ENCODE data around the gene PAFAH1B1. TPM values are rescaled to one million over a fixed set of nuclear protein-coding genes. Genes with fewer than 3 reads are reported as not detected.

Gene PAFAH1B1
- total RNA-seq, 4 donors from 2014 or later: 99.2 to 106 (median 105) TPM

DNA sequence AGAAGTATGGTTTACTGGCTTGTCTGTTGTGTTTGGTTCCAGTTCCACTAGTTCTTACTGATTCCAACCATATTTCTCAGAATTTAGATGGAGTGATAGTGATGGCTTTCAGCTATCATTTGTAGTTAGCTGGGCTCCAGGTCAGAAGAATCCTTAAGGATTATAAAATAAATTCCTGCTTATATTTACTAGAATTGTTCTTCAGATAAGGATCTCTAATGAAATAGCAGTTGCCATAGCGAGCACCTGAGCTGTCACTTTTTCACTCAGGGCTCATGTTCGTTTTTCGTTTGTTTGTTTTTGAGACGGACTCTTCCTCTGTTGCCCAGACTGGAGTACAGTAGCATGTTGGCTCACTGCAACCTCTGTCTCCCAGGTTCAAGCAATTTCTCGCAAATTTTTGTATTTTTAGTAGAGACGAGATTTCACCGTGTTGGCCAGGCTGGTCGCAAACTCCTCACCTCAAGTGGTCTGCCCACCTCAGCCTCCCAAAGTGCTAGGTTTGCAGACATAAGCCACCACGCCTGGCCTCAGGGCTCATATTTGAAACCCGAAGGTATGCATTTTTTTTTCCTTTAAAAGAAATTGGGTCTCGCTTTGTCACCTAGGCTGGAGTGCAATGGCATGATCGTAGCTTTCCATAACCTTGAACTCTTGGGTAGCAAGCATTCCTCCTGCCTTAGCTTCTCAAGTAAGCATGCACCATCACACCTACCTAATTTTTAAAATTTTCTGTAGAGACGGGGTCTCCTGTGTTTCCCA, 42.9 kb downstream of the PAFAH1B1 start:
- TF ChIP-seq, protein P1, sequence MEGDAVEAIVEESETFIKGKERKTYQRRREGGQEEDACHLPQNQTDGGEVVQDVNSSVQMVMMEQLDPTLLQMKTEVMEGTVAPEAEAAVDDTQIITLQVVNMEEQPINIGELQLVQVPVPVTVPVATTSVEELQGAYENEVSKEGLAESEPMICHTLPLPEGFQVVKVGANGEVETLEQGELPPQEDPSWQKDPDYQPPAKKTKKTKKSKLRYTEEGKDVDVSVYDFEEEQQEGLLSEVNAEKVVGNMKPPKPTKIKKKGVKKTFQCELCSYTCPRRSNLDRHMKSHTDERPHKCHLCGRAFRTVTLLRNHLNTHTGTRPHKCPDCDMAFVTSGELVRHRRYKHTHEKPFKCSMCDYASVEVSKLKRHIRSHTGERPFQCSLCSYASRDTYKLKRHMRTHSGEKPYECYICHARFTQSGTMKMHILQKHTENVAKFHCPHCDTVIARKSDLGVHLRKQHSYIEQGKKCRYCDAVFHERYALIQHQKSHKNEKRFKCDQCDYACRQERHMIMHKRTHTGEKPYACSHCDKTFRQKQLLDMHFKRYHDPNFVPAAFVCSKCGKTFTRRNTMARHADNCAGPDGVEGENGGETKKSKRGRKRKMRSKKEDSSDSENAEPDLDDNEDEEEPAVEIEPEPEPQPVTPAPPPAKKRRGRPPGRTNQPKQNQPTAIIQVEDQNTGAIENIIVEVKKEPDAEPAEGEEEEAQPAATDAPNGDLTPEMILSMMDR (IDR thresholded peaks at IDR 0.05 in 4 of 5, conservative IDR thresholded peaks at IDR 0.05 in 1 of 5): no peak
- no peak for TF ChIP-seq POLR2A (IDR thresholded peaks at IDR 0.05)
- Histone ChIP-seq H3K4me1 (peaks cover 44 to 57% of the 10 kb centered on the region in 2 donors), H3K27me3 (no peaks in the 10 kb centered on the region), H3K27ac (peak overlapping the region; percentile 79 to 93 (median 92)), H3K9me3 (no peaks in the 10 kb centered on the region), H3K4me3 (no peak overlapping the region), H3K36me3 (peaks cover 0 to 15% of the 10 kb centered on the region in 2 donors)
- no peak for DNase-seq
- intact Hi-C loops (cut with DNase I; ENCODE audit: low total_unique reads) (no loop called here), in situ Hi-C loops (cut with MboI; ENCODE audit: low sequenced_read_pairs in 4 of 4) (no loop called here)
- no peak for ATAC-seq

DNA sequence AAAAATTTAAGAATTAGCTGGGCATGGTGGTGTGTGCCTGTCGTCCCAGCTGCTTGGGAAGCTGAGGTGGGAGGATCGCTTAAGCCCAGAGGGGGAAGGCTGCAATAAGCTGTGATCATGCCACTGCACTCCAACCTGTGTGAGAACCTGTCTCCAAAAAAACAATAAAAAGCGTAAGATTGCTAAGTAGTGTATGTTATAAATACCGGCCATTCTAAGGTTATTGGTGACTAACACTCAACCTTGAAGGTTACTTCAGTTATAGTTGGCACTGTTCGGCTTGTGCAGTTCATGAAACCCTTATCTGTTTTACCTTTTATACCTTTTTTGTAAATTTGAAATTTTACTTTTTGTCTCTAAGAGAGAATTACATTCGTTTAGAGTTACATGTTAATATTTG, 44.0 kb downstream of the PAFAH1B1 start:
- H3K4me3 ChIP-seq: no peak overlapping the region
- TF ChIP-seq, protein P1 (IDR thresholded peaks at IDR 0.05 in 4 of 5, conservative IDR thresholded peaks at IDR 0.05 in 1 of 5): no peak
- no peak for TF ChIP-seq POLR2A (IDR thresholded peaks at IDR 0.05)
- ATAC-seq (no peak), DNase-seq (no peak)
- no peaks in the 10 kb centered on the region for H3K9me3 ChIP-seq
- intact Hi-C loops (cut with DNase I; ENCODE audit: low total_unique reads) (no loop called here), in situ Hi-C loops (cut with MboI; ENCODE audit: low sequenced_read_pairs in 4 of 4) (no loop called here)
- peak overlapping the region; percentile 79 to 93 (median 92) for H3K27ac ChIP-seq
- H3K4me1 ChIP-seq: peaks cover 37 to 46% of the 10 kb centered on the region in 2 donors
- H3K27me3 ChIP-seq: no peaks in the 10 kb centered on the region
- H3K36me3 ChIP-seq: peaks cover 0 to 15% of the 10 kb centered on the region in 2 donors

DNA sequence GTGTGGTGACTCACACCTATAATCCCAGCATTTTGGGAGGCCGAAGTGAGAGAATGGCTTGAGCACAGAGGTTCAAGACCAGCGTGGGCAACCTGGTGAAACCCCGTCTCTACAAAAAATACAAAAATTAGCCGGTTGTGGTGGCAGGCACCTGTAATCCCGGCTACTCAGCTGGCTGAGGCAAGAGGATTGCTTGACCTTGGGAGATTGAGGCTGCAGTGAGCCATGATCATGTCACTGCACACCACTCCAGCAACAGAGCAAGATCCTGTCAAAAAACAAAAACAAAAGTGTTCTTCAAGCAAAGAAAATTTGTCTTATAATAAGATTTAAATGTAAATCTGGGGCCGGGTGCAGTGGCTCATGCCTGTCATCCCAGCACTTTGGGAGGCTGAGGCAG, 51.5 kb downstream of the PAFAH1B1 start:
- H3K4me1 ChIP-seq: no peaks in the 10 kb centered on the region
- ATAC-seq: no peak
- intact Hi-C loops (cut with DNase I; ENCODE audit: low total_unique reads): no loop called here

DNA sequence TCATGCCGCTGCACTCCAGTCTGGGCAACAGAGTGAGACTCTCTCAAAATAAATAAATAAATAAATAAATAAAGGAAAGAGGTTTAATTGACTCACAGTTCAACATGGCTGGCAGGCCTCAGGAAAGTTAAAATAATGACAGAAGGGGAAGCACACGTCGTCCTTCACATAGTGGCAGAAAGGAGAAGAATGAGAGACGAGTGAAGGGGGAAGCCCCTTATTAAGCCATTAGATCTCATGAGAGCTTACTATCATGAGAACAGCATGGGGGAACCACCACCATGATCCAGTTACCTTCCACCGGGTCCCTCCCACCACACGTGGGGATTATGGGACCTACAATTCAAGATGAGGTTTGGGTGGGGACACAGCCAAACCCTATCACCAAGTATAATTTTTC, 54.5 kb downstream of the PAFAH1B1 start:
- no peak for TF ChIP-seq POLR2A (IDR thresholded peaks at IDR 0.05)
- TF ChIP-seq, protein P1 (IDR thresholded peaks at IDR 0.05 in 4 of 5, conservative IDR thresholded peaks at IDR 0.05 in 1 of 5): no peak
- Histone ChIP-seq H3K4me1 (peaks cover 0 to 6% of the 10 kb centered on the region in 2 donors), H3K9me3 (no peaks in the 10 kb centered on the region), H3K4me3 (no peak overlapping the region), H3K27ac (peak overlapping the region in 1 of 4 donors; percentile 26), H3K36me3 (no peaks in the 10 kb centered on the region), H3K27me3 (no peaks in the 10 kb centered on the region)
- DNase-seq (no peak), ATAC-seq (no peak)
- in situ Hi-C loops (cut with MboI; ENCODE audit: low sequenced_read_pairs in 4 of 4): no loop called here
- intact Hi-C loops (cut with DNase I; ENCODE audit: low total_unique reads): no loop called here

More for the DNA sequence above, 51.5 kb downstream of the PAFAH1B1 start:
- no peaks in the 10 kb centered on the region for H3K36me3 ChIP-seq
- H3K9me3 ChIP-seq: no peaks in the 10 kb centered on the region
- no peak overlapping the region for H3K27ac ChIP-seq
- H3K4me3 ChIP-seq: no peak overlapping the region
- in situ Hi-C loops (cut with MboI; ENCODE audit: low sequenced_read_pairs in 4 of 4): no loop called here
- no peak for DNase-seq
- H3K27me3 ChIP-seq: no peaks in the 10 kb centered on the region
- TF ChIP-seq, protein P1 (IDR thresholded peaks at IDR 0.05 in 4 of 5, conservative IDR thresholded peaks at IDR 0.05 in 1 of 5): no peak
- no peak for TF ChIP-seq POLR2A (IDR thresholded peaks at IDR 0.05)
